ENCODE measurements around the gene CAPN8.

DNA sequence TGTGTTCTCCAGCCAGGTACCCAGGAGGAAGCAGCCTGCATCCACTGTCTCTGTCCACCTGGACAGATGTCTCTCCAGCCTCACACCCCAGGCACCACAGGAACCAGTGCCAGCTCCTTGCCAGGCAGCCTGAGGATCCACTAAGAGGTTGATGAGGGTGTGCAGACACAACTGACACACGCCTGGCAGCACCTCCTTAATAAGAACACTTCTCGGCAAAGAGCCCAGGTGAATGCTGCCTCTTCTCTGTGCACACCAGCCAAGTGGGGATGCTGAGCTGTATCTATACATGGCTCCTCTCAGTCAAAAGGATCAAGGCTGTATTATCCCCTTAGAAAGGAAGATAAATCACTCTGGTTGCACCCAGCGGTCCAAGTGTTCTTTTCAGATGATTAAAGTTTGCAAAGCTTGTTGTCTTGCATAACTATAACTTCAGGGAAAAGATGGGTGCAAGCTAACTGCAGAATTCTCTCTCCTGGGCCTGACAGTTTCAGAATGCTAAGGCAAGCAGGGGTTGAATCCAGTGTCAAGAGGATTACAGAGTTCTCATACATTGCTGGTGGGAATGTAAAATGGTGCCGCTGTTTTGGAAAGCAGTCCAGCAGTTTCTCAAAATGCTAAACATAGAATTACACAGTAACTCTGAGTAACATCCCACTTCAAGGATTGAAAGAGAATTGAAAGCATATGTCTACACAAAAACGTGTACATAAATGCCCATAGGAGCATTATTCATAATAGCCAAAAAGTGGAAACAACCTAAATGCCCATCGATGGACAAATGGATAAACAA lies 3.7 kb upstream of the CAPN8 start:
- TF ChIP-seq, protein P1, sequence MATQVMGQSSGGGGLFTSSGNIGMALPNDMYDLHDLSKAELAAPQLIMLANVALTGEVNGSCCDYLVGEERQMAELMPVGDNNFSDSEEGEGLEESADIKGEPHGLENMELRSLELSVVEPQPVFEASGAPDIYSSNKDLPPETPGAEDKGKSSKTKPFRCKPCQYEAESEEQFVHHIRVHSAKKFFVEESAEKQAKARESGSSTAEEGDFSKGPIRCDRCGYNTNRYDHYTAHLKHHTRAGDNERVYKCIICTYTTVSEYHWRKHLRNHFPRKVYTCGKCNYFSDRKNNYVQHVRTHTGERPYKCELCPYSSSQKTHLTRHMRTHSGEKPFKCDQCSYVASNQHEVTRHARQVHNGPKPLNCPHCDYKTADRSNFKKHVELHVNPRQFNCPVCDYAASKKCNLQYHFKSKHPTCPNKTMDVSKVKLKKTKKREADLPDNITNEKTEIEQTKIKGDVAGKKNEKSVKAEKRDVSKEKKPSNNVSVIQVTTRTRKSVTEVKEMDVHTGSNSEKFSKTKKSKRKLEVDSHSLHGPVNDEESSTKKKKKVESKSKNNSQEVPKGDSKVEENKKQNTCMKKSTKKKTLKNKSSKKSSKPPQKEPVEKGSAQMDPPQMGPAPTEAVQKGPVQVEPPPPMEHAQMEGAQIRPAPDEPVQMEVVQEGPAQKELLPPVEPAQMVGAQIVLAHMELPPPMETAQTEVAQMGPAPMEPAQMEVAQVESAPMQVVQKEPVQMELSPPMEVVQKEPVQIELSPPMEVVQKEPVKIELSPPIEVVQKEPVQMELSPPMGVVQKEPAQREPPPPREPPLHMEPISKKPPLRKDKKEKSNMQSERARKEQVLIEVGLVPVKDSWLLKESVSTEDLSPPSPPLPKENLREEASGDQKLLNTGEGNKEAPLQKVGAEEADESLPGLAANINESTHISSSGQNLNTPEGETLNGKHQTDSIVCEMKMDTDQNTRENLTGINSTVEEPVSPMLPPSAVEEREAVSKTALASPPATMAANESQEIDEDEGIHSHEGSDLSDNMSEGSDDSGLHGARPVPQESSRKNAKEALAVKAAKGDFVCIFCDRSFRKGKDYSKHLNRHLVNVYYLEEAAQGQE (IDR thresholded peaks at IDR 0.05; ENCODE audit: low read depth), result no peak
- TF ChIP-seq EGR1 (IDR thresholded peaks at IDR 0.05) (no peak), CEBPB (IDR thresholded peaks at IDR 0.05) (no peak), TCF12 (IDR thresholded peaks at IDR 0.05; ENCODE audit: low read depth) (no peak), TAF1 (IDR thresholded peaks at IDR 0.05; ENCODE audit: low read depth) (no peak), YY1 (IDR thresholded peaks at IDR 0.05; ENCODE audit: low read depth) (no peak), NFIC (IDR thresholded peaks at IDR 0.05) (no peak), RAD21 (IDR thresholded peaks at IDR 0.05; ENCODE audit: low read depth) (no peak), FOXM1 (IDR thresholded peaks at IDR 0.05; ENCODE audit: borderline replicate concordance, low read depth) (no peak), ZBTB7A (IDR thresholded peaks at IDR 0.05; ENCODE audit: low read depth) (no peak), EP300 (IDR thresholded peaks at IDR 0.05; ENCODE audit: borderline replicate concordance) (no peak), CREB1 (IDR thresholded peaks at IDR 0.05; ENCODE audit: low read depth) (no peak), TEAD4 (IDR thresholded peaks at IDR 0.05) (no peak)
- TF ChIP-seq, protein P2, sequence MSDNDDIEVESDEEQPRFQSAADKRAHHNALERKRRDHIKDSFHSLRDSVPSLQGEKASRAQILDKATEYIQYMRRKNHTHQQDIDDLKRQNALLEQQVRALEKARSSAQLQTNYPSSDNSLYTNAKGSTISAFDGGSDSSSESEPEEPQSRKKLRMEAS (IDR thresholded peaks at IDR 0.05), result no peak

Data from Ishikawa (cell line).